Colonic mucosa (tissue), 4 donors: ENCODE data around the gene NOP56. TPM values are rescaled to one million over a fixed set of nuclear protein-coding genes. Genes with fewer than 3 reads are reported as not detected.

ENCODE experiments used
- DNase-seq: peaks from one replicate; pipeline ENCODE4 v3.0.0-alpha.2; 2020
- H3K27ac ChIP-seq: fragments of 200-600 bp; one replicate; pipeline ENCODE4 v1.8.0; 2021
- H3K27me3 ChIP-seq: fragments of 200-600 bp; one replicate; pipeline ENCODE4 v1.8.0; 2021
- H3K36me3 ChIP-seq: fragments of 200-600 bp; one replicate; pipeline ENCODE4 v1.8.0; 2021
- H3K4me1 ChIP-seq: fragments of 200-600 bp; one replicate; pipeline ENCODE4 v1.8.0; 2021; ENCODE audit warnings: mild to moderate bottlenecking
- H3K4me3 ChIP-seq: fragments of 200-600 bp; one replicate; pipeline ENCODE4 v1.8.0; 2021
- H3K9ac ChIP-seq, 2 donors: one replicate each; pipeline ENCODE4 v1.7.0; 2013; ENCODE audit warnings: control low read depth in 2 of 2, low read depth in 2 of 2, low read length in 2 of 2
- H3K9me3 ChIP-seq: fragments of 200-600 bp; one replicate; pipeline ENCODE4 v1.8.0; 2021
- CTCF ChIP-seq: fragments of 200-600 bp; IDR thresholded peaks from one replicate; pipeline ENCODE4 v1.8.0; 2022; ENCODE audit warnings: antibody characterized with exemption, mild to moderate bottlenecking
- intact Hi-C: fragments of 100-400 bp; cut with DNase I; formaldehyde crosslinking; loops from one replicate; pipeline ENCODE4 v1.14.1; 2022
- total RNA-seq, 2 donors: library from RNA; stranded (reverse); fragmentation: NEBNext Ultra II Directional in 1 of 2; extraction: Animal tissue kit (Norgen Biotek cat#: 25700) in 1 of 2; gene quantifications; one replicate each; pipeline ENCODE4 v1.2.1, GENCODE V29; 2021
- donor health status: healthy.
- donor health status: DM: no; HTN: no; CAD: no.
- donor health status: DM: no; HTN: no; CAD: no.

Gene NOP56
- total RNA-seq, 2 donors from 2014 or later, result 66.3 to 186 TPM

- Histone ChIP-seq H3K9ac (no peak overlapping the region), H3K27ac (no peak overlapping the region), H3K27me3 (peaks cover 10% of the 10 kb centered on the region), H3K4me3 (no peak overlapping the region), H3K4me1 (no peaks in the 10 kb centered on the region), H3K36me3 (no peaks in the 10 kb centered on the region), H3K9me3 (no peaks in the 10 kb centered on the region)
- intact Hi-C loops, result loop anchor here (5.0 kb wide), 1 partner anchor 54 kb away; no protein-coding TSS in a partner anchor
- peak; percentile 45 for TF ChIP-seq CTCF
- peak; percentile 46 for DNase-seq
Observed at GRCh38 chr20:2688041-2688591, 35.7 kb downstream of the NOP56 start.

- no peak overlapping the region for H3K27ac ChIP-seq
- peaks cover 26% of the 10 kb centered on the region for H3K27me3 ChIP-seq
- no peak overlapping the region for H3K9ac ChIP-seq
- no peaks in the 10 kb centered on the region for H3K4me1 ChIP-seq
- no peaks in the 10 kb centered on the region for H3K9me3 ChIP-seq
- H3K4me3 ChIP-seq, result no peak overlapping the region
- intact Hi-C loops, result no loop called here
- no peak for DNase-seq
- H3K36me3 ChIP-seq, result no peaks in the 10 kb centered on the region
- no peak for TF ChIP-seq CTCF
Observed at GRCh38 chr20:2690213-2690612, 37.8 kb downstream of the NOP56 start.

- Histone ChIP-seq H3K27ac (no peak overlapping the region), H3K27me3 (peaks cover 31% of the 10 kb centered on the region), H3K4me1 (no peaks in the 10 kb centered on the region), H3K36me3 (no peaks in the 10 kb centered on the region), H3K4me3 (no peak overlapping the region), H3K9ac (no peak overlapping the region), H3K9me3 (no peaks in the 10 kb centered on the region)
- intact Hi-C loops, result no loop called here
- DNase-seq, result no peak
- TF ChIP-seq CTCF, result no peak
Observed at GRCh38 chr20:2690718-2691117, 38.3 kb downstream of the NOP56 start.

- no peak for DNase-seq
- no peak for TF ChIP-seq CTCF
Observed at GRCh38 chr20:2691127-2691526, 38.7 kb downstream of the NOP56 start.

GRCh38 chr20:2691663-2692035, 39.2 kb downstream of the NOP56 start:
- Histone ChIP-seq H3K27ac (no peak overlapping the region), H3K9ac (no peak overlapping the region), H3K4me3 (no peak overlapping the region), H3K27me3 (peaks cover 34% of the 10 kb centered on the region), H3K4me1 (no peaks in the 10 kb centered on the region), H3K9me3 (no peaks in the 10 kb centered on the region), H3K36me3 (no peaks in the 10 kb centered on the region)
- intact Hi-C loops, result no loop called here
- TF ChIP-seq CTCF, result no peak
- DNase-seq, result no peak

More at GRCh38 chr20:2691127-2691526, 38.7 kb downstream of the NOP56 start:
- H3K36me3 ChIP-seq, result no peaks in the 10 kb centered on the region
- intact Hi-C loops, result no loop called here
- H3K9ac ChIP-seq, result no peak overlapping the region
- no peaks in the 10 kb centered on the region for H3K9me3 ChIP-seq
- peaks cover 34% of the 10 kb centered on the region for H3K27me3 ChIP-seq
- no peak overlapping the region for H3K4me3 ChIP-seq
- no peak overlapping the region for H3K27ac ChIP-seq
- no peaks in the 10 kb centered on the region for H3K4me1 ChIP-seq
